Neural cell (in vitro differentiated cells): ENCODE results near the gene BHLHE23. TPM values are rescaled to one million over a fixed set of nuclear protein-coding genes. Genes with fewer than 3 reads are reported as not detected.

ENCODE experiments used
- H2AFZ ChIP-seq: fragments of 200-600, 300-800 bp; sonication (generic), shearing (Covaris generic); 2 replicates; pipeline ENCODE4 v1.6.0; 2014; ENCODE audit warnings: low read depth, mild to moderate bottlenecking, antibody characterized with exemption, low read length, moderate library complexity
- H3F3A ChIP-seq: fragments of 200-600 bp; shearing (Covaris generic); 2 replicates; pipeline ENCODE4 v1.6.1; 2016; ENCODE audit warnings: mild to moderate bottlenecking, moderate library complexity, mixed read lengths, antibody characterized with exemption, low read length; ENCODE audit not compliant: insufficient read depth, poor library complexity, severe bottlenecking
- H3K27ac ChIP-seq: fragments of 200-600, 300-800 bp; sonication (generic), shearing (Covaris generic); 2 replicates; pipeline ENCODE4 v1.5.1; 2014; ENCODE audit warnings: mild to moderate bottlenecking, low read length, moderate library complexity
- H3K27me3 ChIP-seq: fragments of 300-800, 200-600 bp; sonication (generic), shearing (Covaris generic); 2 replicates; pipeline ENCODE4 v1.6.0; 2014; ENCODE audit warnings: mild to moderate bottlenecking, low read depth, low read length, moderate library complexity; ENCODE audit not compliant: insufficient read depth
- H3K36me3 ChIP-seq: fragments of 300-800, 200-600 bp; sonication (generic), shearing (Covaris generic); 2 replicates; pipeline ENCODE4 v1.5.1; 2014; ENCODE audit warnings: mild to moderate bottlenecking, antibody characterized with exemption, low read length, moderate library complexity; ENCODE audit not compliant: insufficient read depth
- H3K4me2 ChIP-seq: fragments of 300-800, 200-600 bp; sonication (generic), shearing (Covaris generic); 2 replicates; pipeline ENCODE4 v1.6.0; 2014; ENCODE audit warnings: mild to moderate bottlenecking, low read length
- H3K4me3 ChIP-seq: fragments of 300-800, 200-600 bp; sonication (generic), shearing (Covaris generic); 2 replicates; pipeline ENCODE4 v1.5.1; 2014; ENCODE audit warnings: mild to moderate bottlenecking, low read length, moderate library complexity
- H3K79me2 ChIP-seq: fragments of 200-600 bp; shearing (Covaris generic); replicated peaks from 2 replicates; pipeline ENCODE4 v1.6.0; 2014; ENCODE audit warnings: mild to moderate bottlenecking, low read length, moderate library complexity; ENCODE audit not compliant: insufficient read depth
- H3K9ac ChIP-seq: fragments of 300-800, 200-600 bp; sonication (generic), shearing (Covaris generic); 2 replicates; pipeline ENCODE4 v1.6.1; 2016; ENCODE audit warnings: mild to moderate bottlenecking, low read length, mixed read lengths
- H3K9me2 ChIP-seq: fragments of 200-600 bp; shearing (Covaris generic); 2 replicates; pipeline ENCODE4 v1.6.1; 2016; ENCODE audit warnings: mild to moderate bottlenecking, low read length, mixed read lengths; ENCODE audit not compliant: insufficient read depth
- H3K9me3 ChIP-seq: fragments of 200-600, 300-800 bp; sonication (generic), shearing (Covaris generic); 2 replicates; pipeline ENCODE4 v1.6.1; 2016; ENCODE audit warnings: mild to moderate bottlenecking, mixed run types, low read length, moderate library complexity, mixed read lengths
- H4K20me1 ChIP-seq: fragments of 200-600 bp; shearing (Covaris generic); 2 replicates; pipeline ENCODE4 v1.6.1; 2016; ENCODE audit warnings: mild to moderate bottlenecking, mixed run types; ENCODE audit not compliant: insufficient read depth
- CTCF ChIP-seq: fragments of 450-650 bp; IDR thresholded peaks from 2 replicates; pipeline ENCODE4 v1.5.1; 2014; ENCODE audit warnings: antibody characterized with exemption, mild to moderate bottlenecking, moderate library complexity; ENCODE audit not compliant: poor library complexity, severe bottlenecking
- EP300 ChIP-seq: fragments of 450-650 bp; conservative IDR thresholded peaks from 2 replicates; pipeline ENCODE4 v1.6.1; 2014; ENCODE audit warnings: antibody characterized with exemption, mild to moderate bottlenecking, moderate library complexity; ENCODE audit not compliant: poor library complexity, severe bottlenecking
- EZH2 ChIP-seq: fragments of 200-600, 300-800 bp; shearing (Covaris generic), sonication (generic); IDR thresholded peaks from 2 replicates; pipeline ENCODE4 v1.6.1; 2014; ENCODE audit warnings: antibody characterized with exemption, low read length, borderline replicate concordance, mild to moderate bottlenecking; ENCODE audit not compliant: insufficient read depth, poor library complexity, severe bottlenecking
- MXI1 ChIP-seq: fragments of 450-650 bp; conservative IDR thresholded peaks from 2 replicates; pipeline ENCODE4 v1.6.1; 2014; ENCODE audit warnings: antibody characterized with exemption, mild to moderate bottlenecking; ENCODE audit not compliant: poor library complexity, severe bottlenecking
- POLR2AphosphoS5 ChIP-seq: IDR thresholded peaks from 2 replicates; pipeline ENCODE4 v1.6.1; 2012
- RAD21 ChIP-seq: fragments of 450-650 bp; conservative IDR thresholded peaks from 2 replicates; pipeline ENCODE4 v1.6.1; 2014; ENCODE audit warnings: antibody characterized with exemption, mild to moderate bottlenecking, moderate library complexity
- REST ChIP-seq: IDR thresholded peaks from 2 replicates; pipeline ENCODE4 v1.6.1; 2012; ENCODE audit warnings: borderline replicate concordance
- SMC3 ChIP-seq: fragments of 450-650 bp; conservative IDR thresholded peaks from 2 replicates; pipeline ENCODE4 v1.6.1; 2014; ENCODE audit warnings: antibody characterized with exemption, mild to moderate bottlenecking, moderate library complexity; ENCODE audit not compliant: poor library complexity
- TAF1 ChIP-seq: IDR thresholded peaks from 2 replicates; pipeline ENCODE4 v1.6.1; 2012; ENCODE audit warnings: low read depth
- polyA plus RNA-seq: library from polyadenylated mRNA; depleted of rRNA; stranded (reverse); fragments of >200 nt; gene quantifications from 2 replicates; pipeline ENCODE4 v1.2.3, GENCODE V29; 2014

The BHLHE23 gene
- polyA plus RNA-seq, 1 donor from 2014 or later, result not detected

DNA sequence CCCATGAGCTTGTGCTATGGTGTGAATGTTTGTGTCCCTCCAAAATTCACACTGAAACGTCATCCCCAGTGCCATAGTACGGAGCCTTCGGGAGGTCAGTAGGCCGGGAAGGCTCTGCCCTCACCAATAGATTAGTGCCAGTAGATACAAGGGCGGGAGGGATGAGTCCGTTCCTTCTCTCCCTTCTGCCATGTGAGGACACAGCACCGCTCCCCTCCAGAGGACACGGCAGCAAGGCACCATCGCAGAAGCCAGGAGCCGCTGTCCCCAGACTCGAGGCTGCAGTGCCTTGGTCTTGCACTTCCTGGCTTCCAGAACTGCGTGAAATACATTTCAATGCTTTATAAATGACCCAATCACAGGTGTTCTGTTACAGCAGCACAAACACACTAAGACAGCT lies 39.2 kb upstream of the BHLHE23 start:
- H3K79me2 ChIP-seq, result no peaks in the 10 kb centered on the region
- no peaks in the 10 kb centered on the region for H3K9me3 ChIP-seq
- no peaks in the 10 kb centered on the region for H3K27me3 ChIP-seq

GRCh38 chr20:63045401-63045800 lies 38.6 kb upstream of the BHLHE23 start:
- Histone ChIP-seq H3K27me3 (no peaks in the 10 kb centered on the region), H3K27ac (no peak overlapping the region), H3K9me3 (no peaks in the 10 kb centered on the region), H3K4me2 (no peak overlapping the region), H3F3A (no peaks in the 10 kb centered on the region), H3K79me2 (no peaks in the 10 kb centered on the region), H3K36me3 (no peaks in the 10 kb centered on the region), H3K4me3 (no peak overlapping the region), H4K20me1 (no peaks in the 10 kb centered on the region), H2AFZ (no peak overlapping the region), H3K9me2 (no peaks in the 10 kb centered on the region), H3K9ac (no peak overlapping the region)
- TF ChIP-seq EZH2 (no peak), TAF1 (no peak)

More for the DNA sequence above, 39.2 kb upstream of the BHLHE23 start:
- Histone ChIP-seq H3F3A (no peaks in the 10 kb centered on the region), H3K9me2 (no peaks in the 10 kb centered on the region), H3K27ac (no peak overlapping the region), H3K9ac (no peak overlapping the region), H3K4me3 (no peak overlapping the region), H4K20me1 (no peaks in the 10 kb centered on the region), H3K36me3 (no peaks in the 10 kb centered on the region), H3K4me2 (no peak overlapping the region), H2AFZ (no peak overlapping the region)
- TF ChIP-seq MXI1 (no peak), TAF1 (no peak), POLR2AphosphoS5 (no peak), EZH2 (no peak), CTCF (no peak), RAD21 (no peak), SMC3 (no peak), REST (no peak), EP300 (no peak)

GRCh38 chr20:63044605-63045004 lies 37.8 kb upstream of the BHLHE23 start:
- Histone ChIP-seq H3F3A (no peaks in the 10 kb centered on the region), H3K27me3 (no peaks in the 10 kb centered on the region), H2AFZ (no peak overlapping the region), H3K36me3 (no peaks in the 10 kb centered on the region), H4K20me1 (no peaks in the 10 kb centered on the region), H3K79me2 (no peaks in the 10 kb centered on the region), H3K9me2 (no peaks in the 10 kb centered on the region), H3K4me3 (no peak overlapping the region), H3K9ac (no peak overlapping the region), H3K27ac (no peak overlapping the region), H3K9me3 (no peaks in the 10 kb centered on the region), H3K4me2 (no peak overlapping the region)
- TF ChIP-seq CTCF (no peak), EP300 (no peak), EZH2 (no peak), MXI1 (no peak), TAF1 (no peak), POLR2AphosphoS5 (no peak), SMC3 (no peak), RAD21 (no peak), REST (no peak)
